Measurements from ENCODE around the gene ADCY7. TPM values are rescaled to one million over a fixed set of nuclear protein-coding genes. Genes with fewer than 3 reads are reported as not detected.

ADCY7 gene
- total and polyA plus RNA-seq, 4 donors: 20.9 to 105 (median 38.5) TPM

DNA sequence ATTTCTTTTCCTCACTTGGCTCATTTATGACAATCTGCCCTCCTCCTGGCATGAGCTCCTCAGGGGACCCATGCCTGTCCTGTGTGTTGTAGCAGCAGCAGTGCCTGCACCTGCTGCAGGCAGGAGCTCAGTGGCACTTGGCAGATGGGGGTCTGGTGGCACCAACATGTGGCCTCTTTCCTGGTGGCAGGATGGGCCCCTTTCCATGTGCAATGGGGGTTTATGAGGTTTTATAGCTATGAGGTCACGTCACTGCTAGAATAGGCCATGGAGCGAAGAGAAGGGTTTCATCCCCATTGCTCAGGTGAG, 7.0 kb downstream of the ADCY7 start:
- H3K4me3 ChIP-seq: no peak overlapping the region
- 67 to 86% methylated on average over 2 of the region's 2 CpGs for WGBS, 2 donors
- H3K27me3 ChIP-seq (ENCODE audit: control insufficient read depth in 3 of 3, insufficient read depth in 3 of 3, low read length in 2 of 3): no peaks in the 10 kb centered on the region
- H3K4me1 ChIP-seq (ENCODE audit: control insufficient read depth in 5 of 5, insufficient read depth in 5 of 5, low read length in 5 of 5): peaks cover 0 to 9% (median 0%) of the 10 kb centered on the region in 5 donors
- H3K9ac ChIP-seq (ENCODE audit: insufficient read depth in 1 of 2, low read length in 2 of 2): no peak overlapping the region
- TF ChIP-seq, protein P1, sequence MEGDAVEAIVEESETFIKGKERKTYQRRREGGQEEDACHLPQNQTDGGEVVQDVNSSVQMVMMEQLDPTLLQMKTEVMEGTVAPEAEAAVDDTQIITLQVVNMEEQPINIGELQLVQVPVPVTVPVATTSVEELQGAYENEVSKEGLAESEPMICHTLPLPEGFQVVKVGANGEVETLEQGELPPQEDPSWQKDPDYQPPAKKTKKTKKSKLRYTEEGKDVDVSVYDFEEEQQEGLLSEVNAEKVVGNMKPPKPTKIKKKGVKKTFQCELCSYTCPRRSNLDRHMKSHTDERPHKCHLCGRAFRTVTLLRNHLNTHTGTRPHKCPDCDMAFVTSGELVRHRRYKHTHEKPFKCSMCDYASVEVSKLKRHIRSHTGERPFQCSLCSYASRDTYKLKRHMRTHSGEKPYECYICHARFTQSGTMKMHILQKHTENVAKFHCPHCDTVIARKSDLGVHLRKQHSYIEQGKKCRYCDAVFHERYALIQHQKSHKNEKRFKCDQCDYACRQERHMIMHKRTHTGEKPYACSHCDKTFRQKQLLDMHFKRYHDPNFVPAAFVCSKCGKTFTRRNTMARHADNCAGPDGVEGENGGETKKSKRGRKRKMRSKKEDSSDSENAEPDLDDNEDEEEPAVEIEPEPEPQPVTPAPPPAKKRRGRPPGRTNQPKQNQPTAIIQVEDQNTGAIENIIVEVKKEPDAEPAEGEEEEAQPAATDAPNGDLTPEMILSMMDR (IDR thresholded peaks at IDR 0.05; ENCODE audit: control extremely low read depth, extremely low read depth): no peak
- peaks cover 0 to 2% (median 0%) of the 10 kb centered on the region in 4 donors for H3K9me3 ChIP-seq (ENCODE audit: control insufficient read depth in 4 of 4, insufficient read depth in 3 of 4, low read length in 3 of 4)
- H3K36me3 ChIP-seq (ENCODE audit: control insufficient read depth in 4 of 4, insufficient read depth in 4 of 4, low read length in 4 of 4): no peaks in the 10 kb centered on the region
- ATAC-seq (ENCODE audit: insufficient read depth, low FRiP score) (no peak), DNase-seq (no peak)
- no peak overlapping the region for H3K27ac ChIP-seq (ENCODE audit: low read depth in 1 of 2, low read length in 1 of 2)

DNA sequence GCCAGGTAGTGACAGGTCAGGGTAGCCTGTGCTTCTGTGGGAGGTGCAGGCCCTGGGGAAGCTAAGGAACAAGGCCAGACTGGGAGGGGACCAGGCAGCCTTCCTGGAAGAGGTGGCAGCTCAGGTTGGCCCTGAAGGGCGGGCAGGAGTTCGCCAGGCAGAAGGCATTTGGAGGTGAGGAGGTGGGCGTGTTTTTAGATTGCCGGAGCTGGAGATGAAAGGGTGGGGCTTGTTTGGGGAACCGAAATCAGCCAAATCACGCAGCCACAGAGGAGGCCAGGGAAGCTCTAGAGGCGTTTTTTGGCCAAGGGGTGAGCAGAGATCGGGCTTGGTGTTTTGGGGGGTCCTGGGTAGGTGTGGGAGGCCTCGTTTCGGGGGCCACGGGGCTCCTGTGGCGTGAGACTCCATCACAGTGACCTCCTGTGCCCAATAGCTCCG, 7.6 kb downstream of the ADCY7 start:
- Histone ChIP-seq H3K27me3 (ENCODE audit: control insufficient read depth in 3 of 3, insufficient read depth in 3 of 3, low read length in 2 of 3) (no peaks in the 10 kb centered on the region), H3K4me1 (ENCODE audit: control insufficient read depth in 5 of 5, insufficient read depth in 5 of 5, low read length in 5 of 5) (peaks cover 0 to 9% (median 0%) of the 10 kb centered on the region in 5 donors), H3K36me3 (ENCODE audit: control insufficient read depth in 4 of 4, insufficient read depth in 4 of 4, low read length in 4 of 4) (no peaks in the 10 kb centered on the region), H3K4me3 (no peak overlapping the region), H3K9me3 (ENCODE audit: control insufficient read depth in 4 of 4, insufficient read depth in 3 of 4, low read length in 3 of 4) (peaks cover 0 to 2% (median 0%) of the 10 kb centered on the region in 4 donors), H3K9ac (ENCODE audit: insufficient read depth in 1 of 2, low read length in 2 of 2) (no peak overlapping the region), H3K27ac (ENCODE audit: low read depth in 1 of 2, low read length in 1 of 2) (peak overlapping the region in 1 of 2 donors; percentile 87)
- DNase-seq (no peak), ATAC-seq (ENCODE audit: insufficient read depth, low FRiP score) (no peak)
- TF ChIP-seq, protein P1 (IDR thresholded peaks at IDR 0.05; ENCODE audit: control extremely low read depth, extremely low read depth): no peak
- 26 to 58% methylated on average over 13 of the region's 13 CpGs for WGBS, 2 donors

DNA sequence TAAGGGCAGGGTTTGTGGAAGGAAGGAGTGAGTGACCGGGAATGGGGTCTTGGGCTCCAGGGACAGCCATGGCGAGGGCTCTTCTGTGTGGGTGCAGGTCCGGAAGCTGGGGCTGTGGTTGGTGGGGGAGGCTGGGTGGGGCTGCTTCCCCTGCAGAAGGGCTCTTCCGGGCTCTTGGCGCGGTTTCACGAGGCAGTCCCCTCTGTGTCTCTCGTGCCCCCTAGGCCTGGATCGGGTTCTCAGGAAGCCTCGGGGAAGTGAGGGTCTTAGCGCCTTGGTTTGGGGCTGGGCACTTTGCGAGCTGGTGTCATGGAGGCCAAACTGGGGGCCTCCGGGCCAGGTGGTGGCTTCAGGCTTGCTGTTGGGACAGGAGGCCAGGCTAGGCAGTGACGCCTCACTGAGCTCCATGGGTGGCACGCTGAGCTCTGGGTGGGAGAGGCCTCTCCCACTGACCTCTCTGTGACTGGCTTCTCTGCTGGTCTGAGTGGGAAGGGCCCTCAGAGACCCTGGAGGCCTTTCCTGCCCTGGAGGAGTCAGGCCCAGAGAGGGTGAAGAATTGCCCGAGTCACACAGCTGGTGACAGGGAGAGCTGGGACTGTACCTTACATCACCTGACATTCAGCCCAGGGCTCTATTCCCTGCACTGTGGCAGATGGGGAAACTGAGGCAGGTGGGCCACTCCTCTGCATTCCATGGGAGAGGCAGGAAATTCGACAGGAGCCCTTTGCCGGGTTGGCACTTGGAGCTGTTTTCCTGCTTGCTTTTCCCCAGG, 8.2 kb downstream of the ADCY7 start:
- no peak for DNase-seq
- no peak overlapping the region for H3K9ac ChIP-seq (ENCODE audit: insufficient read depth in 1 of 2, low read length in 2 of 2)
- H3K27ac ChIP-seq (ENCODE audit: low read depth in 1 of 2, low read length in 1 of 2): peak overlapping the region in 1 of 2 donors; percentile 87
- peak overlapping the region; percentile 18 for H3K4me3 ChIP-seq
- WGBS, 2 donors: 33 to 57% methylated on average over 18 of the region's 18 CpGs
- peaks cover 0 to 11% (median 0%) of the 10 kb centered on the region in 5 donors for H3K4me1 ChIP-seq (ENCODE audit: control insufficient read depth in 5 of 5, insufficient read depth in 5 of 5, low read length in 5 of 5)
- TF ChIP-seq, protein P1 (IDR thresholded peaks at IDR 0.05; ENCODE audit: control extremely low read depth, extremely low read depth): no peak
- H3K36me3 ChIP-seq (ENCODE audit: control insufficient read depth in 4 of 4, insufficient read depth in 4 of 4, low read length in 4 of 4): no peaks in the 10 kb centered on the region
- no peak for ATAC-seq (ENCODE audit: insufficient read depth, low FRiP score)
- H3K9me3 ChIP-seq (ENCODE audit: control insufficient read depth in 4 of 4, insufficient read depth in 3 of 4, low read length in 3 of 4): peaks cover 0 to 2% (median 0%) of the 10 kb centered on the region in 4 donors
- no peaks in the 10 kb centered on the region for H3K27me3 ChIP-seq (ENCODE audit: control insufficient read depth in 3 of 3, insufficient read depth in 3 of 3, low read length in 2 of 3)

Measured in lung (tissue), 12 donors.